ENCODE data around the gene RAD23A. TPM values are rescaled to one million over a fixed set of nuclear protein-coding genes. Genes with fewer than 3 reads are reported as not detected.

The RAD23A gene
- total RNA-seq, 4 donors from 2014 or later, result 72.0 to 128 (median 101) TPM

DNA sequence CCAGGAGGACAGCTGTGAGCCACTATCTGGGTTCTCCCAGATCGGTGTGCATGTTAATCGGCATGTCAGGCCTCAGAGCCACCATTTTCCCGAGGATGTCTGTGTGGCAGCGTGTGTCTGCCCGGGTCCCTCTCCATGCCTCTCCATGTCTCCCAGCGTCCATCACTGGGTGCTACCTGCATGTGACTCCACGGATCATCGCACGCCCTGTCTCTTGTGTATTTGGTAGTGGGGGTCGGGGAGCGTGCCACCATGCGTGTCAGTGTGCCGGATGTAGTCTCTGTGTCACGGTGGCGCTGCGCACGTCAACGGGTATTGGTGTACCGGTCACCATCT is 55.5 kb downstream of the RAD23A start:
- Histone ChIP-seq H3K27me3 (no peaks in the 10 kb centered on the region), H3K9me3 (no peaks in the 10 kb centered on the region), H3K4me1 (peaks cover 47 to 67% of the 10 kb centered on the region in 2 donors), H3K4me3 (replicated peaks in 1 of 3) (no peak overlapping the region), H3K27ac (peak overlapping the region in 2 of 3 donors; percentile 90 to 95), H3K36me3 (no peaks in the 10 kb centered on the region)
- DNase-seq, result no peak
- TF ChIP-seq, protein P1, sequence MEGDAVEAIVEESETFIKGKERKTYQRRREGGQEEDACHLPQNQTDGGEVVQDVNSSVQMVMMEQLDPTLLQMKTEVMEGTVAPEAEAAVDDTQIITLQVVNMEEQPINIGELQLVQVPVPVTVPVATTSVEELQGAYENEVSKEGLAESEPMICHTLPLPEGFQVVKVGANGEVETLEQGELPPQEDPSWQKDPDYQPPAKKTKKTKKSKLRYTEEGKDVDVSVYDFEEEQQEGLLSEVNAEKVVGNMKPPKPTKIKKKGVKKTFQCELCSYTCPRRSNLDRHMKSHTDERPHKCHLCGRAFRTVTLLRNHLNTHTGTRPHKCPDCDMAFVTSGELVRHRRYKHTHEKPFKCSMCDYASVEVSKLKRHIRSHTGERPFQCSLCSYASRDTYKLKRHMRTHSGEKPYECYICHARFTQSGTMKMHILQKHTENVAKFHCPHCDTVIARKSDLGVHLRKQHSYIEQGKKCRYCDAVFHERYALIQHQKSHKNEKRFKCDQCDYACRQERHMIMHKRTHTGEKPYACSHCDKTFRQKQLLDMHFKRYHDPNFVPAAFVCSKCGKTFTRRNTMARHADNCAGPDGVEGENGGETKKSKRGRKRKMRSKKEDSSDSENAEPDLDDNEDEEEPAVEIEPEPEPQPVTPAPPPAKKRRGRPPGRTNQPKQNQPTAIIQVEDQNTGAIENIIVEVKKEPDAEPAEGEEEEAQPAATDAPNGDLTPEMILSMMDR (IDR thresholded peaks at IDR 0.05), result no peak
- no peak for TF ChIP-seq POLR2A (IDR thresholded peaks at IDR 0.05)
- intact Hi-C loops (cut with DNase I), result no loop called here
- WGBS, 2 donors, result 81 to 85% methylated on average over 13 to 19 of the region's 19 CpGs

DNA sequence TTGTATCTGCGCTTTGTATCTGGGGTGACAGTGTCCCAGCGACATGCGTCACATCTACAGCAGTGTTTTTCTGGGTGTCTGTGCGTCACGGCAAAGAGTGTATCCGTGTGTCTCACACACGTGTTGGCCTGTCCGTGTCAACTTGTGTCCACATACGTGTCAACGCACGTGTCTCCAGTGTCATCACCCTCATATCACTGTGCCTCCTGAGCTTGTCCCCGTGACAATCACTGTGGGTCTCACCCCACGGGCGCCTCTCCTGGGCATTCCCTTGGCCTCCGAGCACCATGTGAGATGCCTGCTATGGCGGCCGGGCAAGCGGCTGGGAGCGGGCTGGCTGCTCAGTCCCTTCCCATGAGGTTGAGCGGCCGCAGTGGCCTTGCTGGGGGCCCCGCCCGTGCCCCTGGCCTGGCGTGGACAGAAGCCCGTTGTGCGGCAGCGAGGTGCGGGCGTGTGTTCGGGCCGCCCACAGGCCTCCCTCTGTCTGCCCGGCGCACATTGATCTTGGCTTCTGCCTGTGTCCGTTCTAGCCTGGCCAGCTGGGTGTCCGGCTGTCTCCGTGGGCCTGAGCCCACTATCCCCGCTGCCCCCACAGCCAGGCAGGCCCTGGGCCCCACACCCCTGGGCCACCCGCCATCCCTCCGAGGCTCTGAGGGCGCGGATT is 56.0 kb downstream of the RAD23A start:
- intact Hi-C loops (cut with DNase I), result no loop called here
- Histone ChIP-seq H3K27ac (peak overlapping the region; percentile 89 to 95 (median 90)), H3K4me3 (replicated peaks in 1 of 3) (peak overlapping the region in 1 of 3 donors; percentile 17), H3K4me1 (peaks cover 51 to 72% of the 10 kb centered on the region in 2 donors), H3K36me3 (no peaks in the 10 kb centered on the region), H3K9me3 (no peaks in the 10 kb centered on the region), H3K27me3 (no peaks in the 10 kb centered on the region)
- WGBS, 2 donors, result 63 to 85% methylated on average over 27 to 36 of the region's 41 CpGs
- DNase-seq, result peak; percentile 26 to 32
- no peak for TF ChIP-seq POLR2A (IDR thresholded peaks at IDR 0.05)
- TF ChIP-seq, protein P1 (IDR thresholded peaks at IDR 0.05), result no peak

DNA sequence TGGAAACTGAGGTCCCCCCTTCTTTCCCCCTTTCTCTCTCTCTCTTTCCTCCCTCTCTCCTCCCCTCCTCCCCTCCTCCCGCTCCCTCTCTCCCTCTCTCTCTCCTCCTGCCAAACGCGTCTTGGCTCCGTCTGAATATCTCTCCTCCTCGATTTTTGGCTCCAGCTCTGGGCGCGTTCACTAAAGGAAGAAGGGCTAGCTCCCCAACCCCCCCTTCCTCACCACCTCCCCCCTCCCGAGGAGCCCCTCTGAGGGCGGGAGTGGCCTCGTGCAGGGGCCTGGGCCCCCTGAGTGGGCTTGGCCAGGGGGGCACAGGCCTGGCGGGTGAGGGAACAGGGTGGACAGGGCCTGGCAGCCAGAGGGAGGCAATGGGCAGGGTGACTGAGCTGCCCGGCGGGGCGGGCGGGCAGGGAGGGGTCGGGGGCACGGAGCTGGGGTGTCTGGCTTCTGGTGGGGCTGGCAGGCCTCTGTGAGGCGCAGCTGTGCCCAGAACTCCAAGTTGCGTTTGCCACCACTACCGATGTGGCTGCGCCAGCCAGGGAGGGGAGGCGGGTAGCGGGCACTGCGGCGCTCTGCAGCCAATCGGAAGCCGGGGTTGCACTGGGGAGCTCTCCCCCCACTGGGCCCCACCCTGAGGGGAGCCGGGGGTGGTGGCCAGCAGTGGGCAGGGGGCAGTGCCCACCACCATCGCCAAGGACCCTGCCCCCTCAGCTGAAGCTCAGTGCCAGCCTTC is 56.7 kb downstream of the RAD23A start:
- WGBS, 2 donors, result 10 to 26% methylated on average over 11 of the region's 29 CpGs
- DNase-seq, result peak; percentile 80 to 84
- TF ChIP-seq POLR2A (IDR thresholded peaks at IDR 0.05), result no peak
- TF ChIP-seq, protein P1 (IDR thresholded peaks at IDR 0.05), result peak in 2 of 6 experiments; percentile 23 to 36
- Histone ChIP-seq H3K27me3 (no peaks in the 10 kb centered on the region), H3K4me3 (replicated peaks in 1 of 3) (peak overlapping the region in 1 of 3 donors; percentile 17), H3K27ac (peak overlapping the region; percentile 89 to 95 (median 90)), H3K9me3 (no peaks in the 10 kb centered on the region), H3K36me3 (no peaks in the 10 kb centered on the region), H3K4me1 (peaks cover 51 to 72% of the 10 kb centered on the region in 2 donors)
- intact Hi-C loops (cut with DNase I), result no loop called here

DNA sequence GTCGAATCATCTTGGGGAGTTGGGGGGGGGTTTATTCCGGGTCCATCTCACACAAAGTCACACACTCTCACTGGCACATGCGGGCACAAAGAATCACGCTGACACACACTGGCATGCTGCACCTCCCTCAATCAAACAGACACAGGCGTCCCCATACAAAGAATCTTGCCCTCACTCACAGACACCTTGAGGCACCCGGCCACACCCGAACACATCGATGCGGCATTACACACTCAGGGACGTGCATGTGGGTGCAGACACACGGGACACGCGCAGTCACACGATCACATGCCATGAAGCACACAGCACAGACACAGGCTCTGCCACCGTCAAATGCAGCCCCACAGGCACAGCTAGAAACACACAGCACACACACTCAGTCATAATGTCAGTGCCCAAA is 57.4 kb downstream of the RAD23A start:
- 79 to 93% methylated on average over 10 to 15 of the region's 15 CpGs for WGBS, 2 donors
- H3K27ac ChIP-seq, result peak overlapping the region in 2 of 3 donors; percentile 90 to 95
- H3K27me3 ChIP-seq, result no peaks in the 10 kb centered on the region
- H3K9me3 ChIP-seq, result no peaks in the 10 kb centered on the region
- no peak overlapping the region for H3K4me3 ChIP-seq (replicated peaks in 1 of 3)
- no peak for DNase-seq
- intact Hi-C loops (cut with DNase I), result no loop called here
- TF ChIP-seq, protein P1 (IDR thresholded peaks at IDR 0.05), result no peak
- TF ChIP-seq POLR2A (IDR thresholded peaks at IDR 0.05), result no peak
- no peaks in the 10 kb centered on the region for H3K36me3 ChIP-seq
- H3K4me1 ChIP-seq, result peaks cover 51 to 72% of the 10 kb centered on the region in 2 donors

Small RNA genes lying within 50 kb of the gene (microRNA-seq; reads per million reads assigned to microRNA genes)
- gene MIR5695 (not detected), gene MIR6515 (6.6 reads per million, percentile 16 among the genes with 10 or more reads in this experiment)

Small RNA genes lying within 50 kb of the gene (small RNA-seq; reads per million reads assigned to genes)
- gene MIR5695 (not detected), gene MIR6515 (not detected)

Other genes with a start within 250 kb of the RAD23A start
- gene FBXW9, start 249.2 kb upstream of the RAD23A start, total RNA-seq, result 10 to 100 TPM in 2 of 4 donors, 1 to 10 TPM in 2; 5.9 to 13.7 (median 11.3) TPM
- 10 to 100 TPM; 50.8 to 59.8 (median 54.8) TPM for gene TNPO2, start 221.9 kb upstream of the RAD23A start, total RNA-seq
- 100 to 1,000 TPM; 261 to 416 (median 329) TPM for gene TRIR, start 211.2 kb upstream of the RAD23A start, total RNA-seq
- 10 to 100 TPM; 70.7 to 88.8 (median 83.3) TPM for gene GET3, start 208.4 kb upstream of the RAD23A start, total RNA-seq
- not detected for gene BEST2, start 194.1 kb upstream of the RAD23A start, total RNA-seq
- gene HOOK2, start 170.3 kb upstream of the RAD23A start, total RNA-seq, result 100 to 1,000 TPM; 128 to 145 (median 136) TPM
- gene JUNB, start 154.4 kb upstream of the RAD23A start, total RNA-seq, result 100 to 1,000 TPM; 111 to 393 (median 220) TPM
- gene PRDX2, start 144.1 kb upstream of the RAD23A start, total RNA-seq, result 100 to 1,000 TPM; 166 to 496 (median 328) TPM
- under 1 TPM in 1 of 4 donors, not detected in 3; 0.67 TPM for gene THSD8, start 143.8 kb upstream of the RAD23A start, total RNA-seq
- gene RNASEH2A, start 139.3 kb upstream of the RAD23A start, total RNA-seq, result 10 to 100 TPM in 1 of 4 donors, 1 to 10 TPM in 3; 1.5 to 11.8 (median 5.4) TPM
- gene RTBDN, start 111.3 kb upstream of the RAD23A start, total RNA-seq, result not detected
- gene MAST1, start 107.3 kb upstream of the RAD23A start, total RNA-seq, result under 1 TPM in 1 of 4 donors, not detected in 3; 0.56 TPM
- 10 to 100 TPM; 35.4 to 67.3 (median 59.1) TPM for gene DNASE2, start 64.4 kb upstream of the RAD23A start, total RNA-seq
- gene KLF1, start 58.7 kb upstream of the RAD23A start, total RNA-seq, result not detected
- 10 to 100 TPM; 31.2 to 63.7 (median 46.7) TPM for gene GCDH, start 54.7 kb upstream of the RAD23A start, total RNA-seq
- gene SYCE2, start 26.6 kb upstream of the RAD23A start, total RNA-seq, result not detected
- gene FARSA, start 12.2 kb upstream of the RAD23A start, total RNA-seq, result 10 to 100 TPM; 43.5 to 61.5 (median 53.4) TPM
- gene CALR, start 7.3 kb upstream of the RAD23A start, total RNA-seq, result 1,000 to 10,000 TPM; 1,892 to 4,270 (median 2,942) TPM
- 10 to 100 TPM; 31.8 to 68.3 (median 55.2) TPM for gene GADD45GIP1, start 11.4 kb downstream of the RAD23A start, total RNA-seq
- gene DAND5, start 23.7 kb downstream of the RAD23A start, total RNA-seq, result under 1 TPM in 2 of 4 donors, not detected in 2; 0.40 to 0.45 TPM
- 10 to 100 TPM; 38.8 to 70.2 (median 62.4) TPM for gene NFIX, start 49.6 kb downstream of the RAD23A start, total RNA-seq
- 10 to 100 TPM in 1 of 4 donors, 1 to 10 TPM in 3; 4.2 to 10.9 (median 7.7) TPM for gene LYL1, start 157.0 kb downstream of the RAD23A start, total RNA-seq
- 10 to 100 TPM; 23.9 to 31.3 (median 29.1) TPM for gene TRMT1, start 170.9 kb downstream of the RAD23A start, total RNA-seq
- gene NACC1, start 172.4 kb downstream of the RAD23A start, total RNA-seq, result 10 to 100 TPM; 16.9 to 67.7 (median 43.0) TPM
- 10 to 100 TPM; 39.2 to 91.9 (median 56.5) TPM for gene STX10, start 204.5 kb downstream of the RAD23A start, total RNA-seq
- gene IER2, start 204.5 kb downstream of the RAD23A start, total RNA-seq, result 100 to 1,000 TPM in 1 of 4 donors, 10 to 100 TPM in 3; 55.0 to 139 (median 65.9) TPM

All from thyroid gland (tissue), 4 donors.